SK-MEL-5 (cell line): Measurements from ENCODE around the gene EIF4ENIF1. TPM values are rescaled to one million over a fixed set of nuclear protein-coding genes. Genes with fewer than 3 reads are reported as not detected.
A peak's percentile ranks its signal among the peaks of the same experiment; 100 is the strongest.
"Not testable (repeated sequence)": the region's sequence is repeated elsewhere in the genome, so short reads cannot be mapped to it uniquely, and the experiment has no call there.

Experiments used
- DNase-seq: peaks from one replicate; pipeline ENCODE4 v3.0.0-alpha.2; 2016; ENCODE audit warnings: low read depth, low spot score
- in situ Hi-C: cut with HindIII; loops from 2 replicates; pipeline ENCODE4 v1.10.0; 2016; ENCODE audit warnings: low sequenced_read_pairs, high pct_unique_total_duplicates, low pct_unique_long_range_greater_than_20kb
- polyA plus RNA-seq, 2 experiments: library from polyadenylated mRNA; depleted of rRNA; stranded (reverse); fragments of >200 nt; gene quantifications; 2 replicates each; pipeline ENCODE4 v1.2.3, GENCODE V29; 2015
- total RNA-seq: library from RNA; depleted of rRNA; stranded (reverse); fragments of >200 nt; shearing (Covaris generic); gene quantifications from 2 replicates; pipeline ENCODE4 v1.2.3, GENCODE V29; 2014; rRNA removed

EIF4ENIF1 gene
- 6.9 and 8.2 TPM in 2 replicates for total RNA-seq
- polyA plus RNA-seq (2015; cell fraction: cytosol; rRNA removed): 15.6 and 16.4 TPM in 2 replicates
- polyA plus RNA-seq (2015; cell fraction: nucleus; rRNA removed): 20.9 and 30.6 TPM in 2 replicates

- in situ Hi-C loops: no loop called here
Observed at GRCh38 chr22:31489632-31490495, at the start of gene EIF4ENIF1. Gene EIF4ENIF1 (minus strand): TSS chr22:31489842. CDS start chr22:31488718, 1,124 bp downstream.

GRCh38 chr22:31538815-31539214 lies 49.2 kb upstream of the EIF4ENIF1 start:
- DNase-seq: no peak
- in situ Hi-C loops: no loop called here

More at GRCh38 chr22:31489632-31490495, at the start of gene EIF4ENIF1:
- DNase-seq: peak; percentile 87

GRCh38 chr22:31537019-31537535 lies 47.4 kb upstream of the EIF4ENIF1 start:
- in situ Hi-C loops: no loop called here
- no peak for DNase-seq

- DNase-seq: no peak
- in situ Hi-C loops: no loop called here
Observed at GRCh38 chr22:31533374-31533773, 43.7 kb upstream of the EIF4ENIF1 start.

DNA sequence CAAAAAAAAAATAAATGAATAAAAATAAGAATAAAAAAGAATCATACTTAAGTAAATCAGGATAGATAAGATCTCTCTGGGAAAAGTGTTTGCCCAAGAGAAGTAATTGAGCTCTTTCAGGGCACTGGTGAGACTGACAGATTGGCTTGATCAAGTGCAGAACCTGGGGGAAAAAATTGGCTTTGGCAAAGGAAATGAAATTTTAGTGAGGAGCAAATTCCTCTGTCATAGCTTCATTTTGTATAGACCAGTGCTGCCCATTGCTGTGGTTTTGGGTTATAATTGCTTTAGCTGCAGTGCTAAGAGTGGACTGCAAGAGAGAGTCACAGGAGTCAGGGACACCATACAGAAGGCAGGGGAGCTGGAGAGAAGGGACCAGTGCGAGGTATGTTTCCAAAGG lies 42.4 kb upstream of the EIF4ENIF1 start:
- in situ Hi-C loops: no loop called here
- no peak for DNase-seq

DNA sequence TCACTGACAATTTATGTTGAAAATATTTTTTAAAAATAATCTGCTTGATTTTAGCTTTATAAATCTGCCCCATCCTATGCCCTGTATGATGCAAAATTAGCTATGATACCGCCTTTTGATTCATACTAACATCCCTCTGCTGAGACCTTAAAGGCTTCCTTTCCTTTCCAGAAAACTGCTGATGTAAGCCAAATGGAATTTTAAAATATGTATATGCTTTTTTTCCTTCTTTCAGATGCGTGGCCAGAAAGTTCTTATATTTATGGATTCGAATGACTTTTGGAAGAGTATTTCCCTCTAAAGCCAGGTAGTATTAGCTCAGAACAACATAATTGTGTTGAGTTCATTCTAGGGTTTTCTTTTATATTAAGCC lies 41.2 kb upstream of the EIF4ENIF1 start:
- in situ Hi-C loops: no loop called here
- DNase-seq: no peak

DNA sequence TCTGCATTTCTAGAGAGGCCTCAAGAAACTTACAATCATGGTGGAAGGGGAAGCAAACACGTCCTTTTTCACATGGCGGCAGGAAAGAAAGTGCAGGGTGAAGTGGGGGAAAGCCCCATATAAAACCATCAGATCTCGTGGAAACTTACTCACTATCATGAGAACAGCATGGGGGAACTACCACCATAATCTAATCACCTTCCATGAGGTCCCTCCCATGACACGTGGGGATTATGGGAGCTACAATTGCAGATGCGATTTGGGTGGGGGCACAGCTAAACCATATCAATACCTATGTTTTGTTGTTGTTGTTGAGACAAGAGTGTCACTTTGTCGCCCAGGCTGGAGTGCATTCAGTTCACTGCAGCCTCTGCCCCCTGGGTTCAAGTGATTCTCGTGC lies 36.6 kb upstream of the EIF4ENIF1 start:
- in situ Hi-C loops: no loop called here
- DNase-seq: no peak

- DNase-seq, in situ Hi-C loops: not testable (repeated sequence)
Observed at GRCh38 chr22:31524132-31524531, 34.5 kb upstream of the EIF4ENIF1 start.

GRCh38 chr22:31520051-31520450 lies 30.4 kb upstream of the EIF4ENIF1 start:
- in situ Hi-C loops: no loop called here
- no peak for DNase-seq

- in situ Hi-C loops: no loop called here
- peak; percentile 93 for DNase-seq
Observed at GRCh38 chr22:31509061-31509762, 19.6 kb upstream of the EIF4ENIF1 start.

DNA sequence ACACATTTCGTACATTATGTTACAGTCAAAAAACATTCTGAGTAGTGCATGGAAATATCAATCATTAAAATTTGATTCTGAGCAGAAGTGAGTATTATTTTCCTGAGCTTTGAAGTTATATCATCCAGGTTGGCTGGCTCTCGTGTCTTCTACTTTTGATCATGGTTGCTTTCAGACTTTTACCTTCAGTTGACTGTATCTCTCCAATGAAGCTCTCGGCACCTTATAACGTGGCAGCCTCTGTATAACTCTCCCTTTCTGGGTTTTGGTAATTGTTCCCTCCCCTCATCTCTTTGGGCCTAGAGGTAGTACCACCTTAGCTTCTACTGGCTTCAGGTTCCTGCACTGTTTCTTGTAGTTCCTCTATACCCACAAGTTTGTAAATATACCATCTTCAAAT lies 18.9 kb upstream of the EIF4ENIF1 start:
- in situ Hi-C loops: no loop called here
- no peak for DNase-seq

DNA sequence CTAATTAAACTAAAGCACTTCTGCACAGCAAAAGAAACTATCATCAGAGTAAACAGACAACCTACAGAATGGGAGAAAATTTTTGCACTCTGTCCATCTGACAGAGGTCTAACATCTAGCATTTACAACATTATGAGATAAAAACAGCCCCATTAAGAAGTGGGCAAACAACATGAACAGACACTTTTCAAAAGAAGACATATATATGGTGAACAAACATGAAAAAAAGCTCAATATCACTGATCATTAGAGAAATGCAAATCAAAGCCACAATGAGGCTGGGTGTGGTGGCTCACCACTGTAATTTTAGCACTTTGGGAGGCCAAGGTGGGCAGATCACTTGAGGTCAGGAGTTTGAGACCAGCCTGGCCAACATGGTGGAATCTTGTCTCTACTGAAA lies 17.9 kb upstream of the EIF4ENIF1 start:
- DNase-seq, in situ Hi-C loops: not testable (repeated sequence)

DNA sequence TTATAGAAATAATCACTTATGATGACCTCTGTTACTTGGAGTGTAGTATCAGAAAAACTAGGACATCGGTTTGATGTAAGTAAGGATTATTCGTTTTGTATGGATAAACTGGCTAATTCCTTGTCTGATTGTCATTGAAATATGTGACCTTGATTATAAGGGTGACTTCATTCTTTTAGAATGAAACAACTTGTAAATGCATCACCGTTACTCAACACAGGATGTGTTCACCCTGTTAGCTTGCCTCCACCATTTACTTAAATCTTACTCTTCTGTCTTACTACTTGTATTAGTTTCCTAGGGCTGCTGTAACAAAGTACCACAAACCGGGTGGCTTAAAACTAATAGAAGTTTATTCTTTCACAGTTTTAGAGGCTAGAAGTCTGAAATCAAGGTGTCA lies 14.6 kb upstream of the EIF4ENIF1 start:
- no peak for DNase-seq
- in situ Hi-C loops: no loop called here

GRCh38 chr22:31503211-31503964 lies 13.7 kb upstream of the EIF4ENIF1 start:
- no peak for DNase-seq
- in situ Hi-C loops: no loop called here

GRCh38 chr22:31501738-31502137 lies 12.1 kb upstream of the EIF4ENIF1 start:
- DNase-seq: no peak
- in situ Hi-C loops: no loop called here

DNA sequence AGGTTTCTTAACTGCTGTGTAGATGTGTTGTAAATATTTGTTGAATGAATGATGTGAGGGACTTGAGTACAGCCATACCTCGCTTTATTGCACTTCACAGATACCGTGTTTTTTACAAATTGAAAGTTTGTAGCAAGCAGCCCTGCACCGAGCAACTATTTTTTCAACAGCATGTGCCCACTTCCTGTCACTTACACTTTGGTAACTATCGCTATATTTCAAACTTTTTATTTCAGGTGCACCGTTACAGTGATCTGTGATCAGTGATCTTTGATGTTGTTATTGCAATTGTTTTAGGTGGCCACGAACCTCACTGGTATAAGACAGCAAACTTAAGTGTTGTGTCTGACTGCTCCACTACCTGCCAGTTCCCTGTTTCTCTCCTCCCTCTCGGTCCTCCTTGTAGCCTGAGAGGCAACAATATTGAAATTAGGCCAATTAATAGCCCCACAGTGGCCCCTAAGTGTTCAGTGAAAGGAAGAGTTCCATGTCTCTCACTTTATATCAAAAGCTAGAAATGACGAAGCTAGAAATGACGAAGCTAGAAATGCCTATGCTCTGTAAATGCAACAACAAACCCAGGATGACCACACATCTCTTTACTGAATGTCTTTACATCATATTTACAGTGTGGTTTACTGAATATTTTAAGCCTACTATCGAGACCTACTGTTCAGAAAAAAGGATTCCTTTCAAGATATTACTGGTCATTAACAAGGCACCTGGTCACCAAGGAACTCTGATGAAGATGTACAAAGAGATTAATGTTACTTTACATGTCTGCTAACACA lies 7.7 kb upstream of the EIF4ENIF1 start:
- DNase-seq: no peak
- in situ Hi-C loops: no loop called here

DNA sequence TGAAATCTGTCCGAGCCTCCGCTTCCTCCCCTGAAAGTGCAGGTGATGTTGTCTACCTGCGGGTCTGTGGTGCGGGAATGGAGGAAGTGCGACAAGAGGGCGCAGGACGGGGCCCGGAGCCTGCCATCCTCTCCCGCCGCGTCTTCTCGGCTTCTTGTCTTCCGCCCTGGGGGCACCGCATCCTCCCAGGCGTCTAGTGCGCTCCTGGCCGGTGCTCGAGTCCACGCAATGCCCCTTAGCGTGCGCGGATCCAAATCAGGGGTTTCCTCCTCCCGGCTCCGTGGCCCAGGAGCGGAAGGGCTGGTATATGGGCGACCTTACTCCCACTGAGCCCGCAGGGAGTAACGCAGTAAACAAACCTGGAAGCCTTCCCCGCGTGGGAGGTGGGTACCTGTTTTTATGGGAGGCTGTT lies 7.1 kb upstream of the EIF4ENIF1 start:
- DNase-seq: peak; percentile 27

More for the DNA sequence above, 7.1 kb upstream of the EIF4ENIF1 start:
- in situ Hi-C loops: no loop called here
